ENCODE data around the gene PPP1R17. TPM values are rescaled to one million over a fixed set of nuclear protein-coding genes. Genes with fewer than 3 reads are reported as not detected.

The PPP1R17 gene
- total RNA-seq, 1 donor from 2014 or later, result not detected

- no peaks in the 10 kb centered on the region for H4K20me1 ChIP-seq (ENCODE audit: low read depth)
- no peak overlapping the region for H3K4me3 ChIP-seq
- H3K9ac ChIP-seq, result no peak overlapping the region
- H3K27me3 ChIP-seq, result no peaks in the 10 kb centered on the region
- H3K4me3 Mint-ChIP-seq, result no peak overlapping the region
- H3K4me1 ChIP-seq, result no peaks in the 10 kb centered on the region
- H3K27ac Mint-ChIP-seq, result no peak overlapping the region
- H3K36me3 Mint-ChIP-seq, result no peaks in the 10 kb centered on the region
- no peaks in the 10 kb centered on the region for H3K79me2 ChIP-seq (ENCODE audit: low read depth)
- H2AFZ ChIP-seq (replicated peaks), result no peak overlapping the region
- H3K27ac ChIP-seq, result no peak overlapping the region
- H3K4me1 Mint-ChIP-seq, result no peaks in the 10 kb centered on the region
- no peaks in the 10 kb centered on the region for H3K27me3 Mint-ChIP-seq (ENCODE audit: insufficient read depth, low read depth)
- H3K9me3 ChIP-seq (ENCODE audit: low read depth), result no peaks in the 10 kb centered on the region
- peak; percentile 53 for DNase-seq (ENCODE audit: low spot score)
- TF ChIP-seq EZH2phosphoT487 (IDR thresholded peaks at IDR 0.05) (no peak), EZH2 (IDR thresholded peaks at IDR 0.05) (no peak)
- TF ChIP-seq, protein P1, sequence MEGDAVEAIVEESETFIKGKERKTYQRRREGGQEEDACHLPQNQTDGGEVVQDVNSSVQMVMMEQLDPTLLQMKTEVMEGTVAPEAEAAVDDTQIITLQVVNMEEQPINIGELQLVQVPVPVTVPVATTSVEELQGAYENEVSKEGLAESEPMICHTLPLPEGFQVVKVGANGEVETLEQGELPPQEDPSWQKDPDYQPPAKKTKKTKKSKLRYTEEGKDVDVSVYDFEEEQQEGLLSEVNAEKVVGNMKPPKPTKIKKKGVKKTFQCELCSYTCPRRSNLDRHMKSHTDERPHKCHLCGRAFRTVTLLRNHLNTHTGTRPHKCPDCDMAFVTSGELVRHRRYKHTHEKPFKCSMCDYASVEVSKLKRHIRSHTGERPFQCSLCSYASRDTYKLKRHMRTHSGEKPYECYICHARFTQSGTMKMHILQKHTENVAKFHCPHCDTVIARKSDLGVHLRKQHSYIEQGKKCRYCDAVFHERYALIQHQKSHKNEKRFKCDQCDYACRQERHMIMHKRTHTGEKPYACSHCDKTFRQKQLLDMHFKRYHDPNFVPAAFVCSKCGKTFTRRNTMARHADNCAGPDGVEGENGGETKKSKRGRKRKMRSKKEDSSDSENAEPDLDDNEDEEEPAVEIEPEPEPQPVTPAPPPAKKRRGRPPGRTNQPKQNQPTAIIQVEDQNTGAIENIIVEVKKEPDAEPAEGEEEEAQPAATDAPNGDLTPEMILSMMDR (IDR thresholded peaks at IDR 0.05), result peak; percentile 39
- no peaks in the 10 kb centered on the region for H3K36me3 ChIP-seq
- H3F3A ChIP-seq (ENCODE audit: low read depth), result no peaks in the 10 kb centered on the region
- H3K9me3 Mint-ChIP-seq, result no peaks in the 10 kb centered on the region
- H3K4me2 ChIP-seq, result no peak overlapping the region
Measured at GRCh38 chr7:31663072-31663471, 23.9 kb upstream of the PPP1R17 start.

DNA sequence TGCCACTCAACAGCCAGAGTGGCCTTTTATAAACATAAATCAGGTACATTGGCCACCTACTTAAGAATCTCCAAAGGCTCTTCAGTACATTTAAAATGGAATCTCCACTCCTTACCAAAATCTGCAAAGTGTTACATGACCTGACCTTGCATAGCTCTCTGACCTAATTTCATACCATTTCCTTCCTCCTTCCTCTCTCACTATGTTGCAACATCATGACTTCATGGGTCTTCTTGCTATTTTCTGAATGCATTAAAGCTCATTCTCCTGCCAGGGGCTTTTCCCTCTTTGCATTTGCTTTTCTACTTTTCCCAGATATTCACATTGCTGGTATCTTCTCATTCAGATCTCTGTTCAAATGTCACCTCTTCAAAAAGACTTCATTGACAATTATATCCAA, 22.1 kb upstream of the PPP1R17 start:
- DNase-seq (ENCODE audit: low spot score), result no peak
- Histone ChIP-seq H3F3A (ENCODE audit: low read depth) (no peaks in the 10 kb centered on the region), H3K4me3 (no peak overlapping the region), H3K27ac (no peak overlapping the region), H3K4me1 (no peaks in the 10 kb centered on the region), H3K9me3 (ENCODE audit: low read depth) (no peaks in the 10 kb centered on the region), H3K79me2 (ENCODE audit: low read depth) (no peaks in the 10 kb centered on the region), H3K27me3 (no peaks in the 10 kb centered on the region), H2AFZ (replicated peaks) (no peak overlapping the region), H4K20me1 (ENCODE audit: low read depth) (no peaks in the 10 kb centered on the region), H3K9ac (no peak overlapping the region), H3K4me2 (no peak overlapping the region), H3K36me3 (no peaks in the 10 kb centered on the region)
- Mint-ChIP-seq H3K9me3 (no peaks in the 10 kb centered on the region), H3K36me3 (no peaks in the 10 kb centered on the region), H3K27ac (no peak overlapping the region), H3K27me3 (ENCODE audit: insufficient read depth, low read depth) (no peaks in the 10 kb centered on the region), H3K4me3 (no peak overlapping the region), H3K4me1 (no peaks in the 10 kb centered on the region)
- TF ChIP-seq EZH2 (IDR thresholded peaks at IDR 0.05) (no peak), EZH2phosphoT487 (IDR thresholded peaks at IDR 0.05) (no peak)
- TF ChIP-seq, protein P1 (IDR thresholded peaks at IDR 0.05), result no peak

GRCh38 chr7:31665546-31665945, 21.5 kb upstream of the PPP1R17 start:
- DNase-seq (ENCODE audit: low spot score), result no peak
- no peaks in the 10 kb centered on the region for H3K4me1 ChIP-seq
- H3K4me3 Mint-ChIP-seq, result no peak overlapping the region
- no peaks in the 10 kb centered on the region for H3K9me3 ChIP-seq (ENCODE audit: low read depth)
- no peak overlapping the region for H3K4me3 ChIP-seq
- H3K79me2 ChIP-seq (ENCODE audit: low read depth), result no peaks in the 10 kb centered on the region
- H3K36me3 ChIP-seq, result no peaks in the 10 kb centered on the region
- H3K9me3 Mint-ChIP-seq, result no peaks in the 10 kb centered on the region
- H3K27ac Mint-ChIP-seq, result no peak overlapping the region
- no peaks in the 10 kb centered on the region for H3K36me3 Mint-ChIP-seq
- no peaks in the 10 kb centered on the region for H3K27me3 Mint-ChIP-seq (ENCODE audit: insufficient read depth, low read depth)
- H3K27me3 ChIP-seq, result no peaks in the 10 kb centered on the region
- H3K4me1 Mint-ChIP-seq, result no peaks in the 10 kb centered on the region
- H2AFZ ChIP-seq (replicated peaks), result no peak overlapping the region
- H3K27ac ChIP-seq, result no peak overlapping the region
- TF ChIP-seq EZH2 (IDR thresholded peaks at IDR 0.05), result no peak
- TF ChIP-seq, protein P1 (IDR thresholded peaks at IDR 0.05), result no peak
- no peak for TF ChIP-seq EZH2phosphoT487 (IDR thresholded peaks at IDR 0.05)
- H3K4me2 ChIP-seq, result no peak overlapping the region
- H3K9ac ChIP-seq, result no peak overlapping the region
- no peaks in the 10 kb centered on the region for H4K20me1 ChIP-seq (ENCODE audit: low read depth)
- no peaks in the 10 kb centered on the region for H3F3A ChIP-seq (ENCODE audit: low read depth)
